Measurements from ENCODE around the gene NETO1. TPM values are rescaled to one million over a fixed set of nuclear protein-coding genes. Genes with fewer than 3 reads are reported as not detected.

Gene NETO1
- total RNA-seq, 2 donors from 2014 or later = not detected

DNA sequence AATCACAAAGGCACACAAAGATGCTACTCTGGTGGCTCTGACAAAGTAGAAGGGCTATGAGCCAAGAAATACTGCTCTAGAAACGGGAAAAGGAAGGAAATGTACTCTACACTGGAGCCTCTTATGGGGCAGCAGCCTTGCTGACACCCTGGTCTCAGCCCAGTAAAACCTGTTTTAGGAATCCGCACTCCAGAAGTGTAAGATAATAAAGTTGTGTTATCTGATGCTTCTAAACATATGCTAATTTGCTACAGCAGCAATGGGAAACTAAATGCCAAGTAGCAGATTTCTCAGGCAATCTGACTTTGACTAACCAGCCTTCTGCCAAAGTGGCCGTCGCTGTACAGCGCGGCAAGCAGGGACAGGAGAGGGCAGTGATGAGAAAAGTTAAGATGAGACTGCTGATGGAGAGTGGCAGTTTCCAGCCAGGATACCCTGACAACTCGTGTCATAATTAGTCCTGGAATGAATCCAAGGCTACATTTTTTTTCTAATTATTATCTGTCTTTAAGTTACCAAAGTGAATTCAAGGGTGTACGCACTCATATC lies 99.0 kb downstream of the NETO1 start:
- H3K27me3 ChIP-seq = no peaks in the 10 kb centered on the region
- no peaks in the 10 kb centered on the region for H3K4me1 ChIP-seq
- H3K36me3 ChIP-seq (replicated peaks in 1 of 2; ENCODE audit: insufficient read depth in 1 of 2, low read depth in 2 of 2) = no peaks in the 10 kb centered on the region
- DNase-seq = no peak
- 59 to 65% methylated on average over 8 of the region's 8 CpGs for WGBS, 2 donors
- no peak overlapping the region for H3K27ac ChIP-seq
- H3K4me3 ChIP-seq = no peak overlapping the region
- TF ChIP-seq CTCF (IDR thresholded peaks at IDR 0.05) (no peak), POLR2A (IDR thresholded peaks at IDR 0.05) (no peak)
- intact Hi-C loops (cut with DNase I) = loop anchor here (10.0 kb wide), 1 partner anchor 1076 kb away; no protein-coding TSS in a partner anchor
- H3K9me3 ChIP-seq = no peaks in the 10 kb centered on the region
- ATAC-seq = no peak

GRCh38 chr18:72762515-72763122 lies 105.2 kb downstream of the NETO1 start:
- Histone ChIP-seq H3K9me3 (no peaks in the 10 kb centered on the region), H3K27ac (no peak overlapping the region), H3K4me1 (no peaks in the 10 kb centered on the region), H3K27me3 (no peaks in the 10 kb centered on the region), H3K36me3 (replicated peaks in 1 of 2; ENCODE audit: insufficient read depth in 1 of 2, low read depth in 2 of 2) (no peaks in the 10 kb centered on the region), H3K4me3 (no peak overlapping the region)
- ATAC-seq (peak; percentile 68), DNase-seq (peak in 1 of 4 donors; percentile 9)
- intact Hi-C loops (cut with DNase I) = loop anchor here (10.0 kb wide), 1 partner anchor 1082 kb away; no protein-coding TSS in a partner anchor
- WGBS, 2 donors = 12% methylated on average over 5 of the region's 5 CpGs
- TF ChIP-seq CTCF (IDR thresholded peaks at IDR 0.05) (peak; percentile 41 to 89 (median 73)), POLR2A (IDR thresholded peaks at IDR 0.05) (no peak)

GRCh38 chr18:72752220-72752619 lies 115.6 kb downstream of the NETO1 start:
- intact Hi-C loops (cut with DNase I) = no loop called here

DNA sequence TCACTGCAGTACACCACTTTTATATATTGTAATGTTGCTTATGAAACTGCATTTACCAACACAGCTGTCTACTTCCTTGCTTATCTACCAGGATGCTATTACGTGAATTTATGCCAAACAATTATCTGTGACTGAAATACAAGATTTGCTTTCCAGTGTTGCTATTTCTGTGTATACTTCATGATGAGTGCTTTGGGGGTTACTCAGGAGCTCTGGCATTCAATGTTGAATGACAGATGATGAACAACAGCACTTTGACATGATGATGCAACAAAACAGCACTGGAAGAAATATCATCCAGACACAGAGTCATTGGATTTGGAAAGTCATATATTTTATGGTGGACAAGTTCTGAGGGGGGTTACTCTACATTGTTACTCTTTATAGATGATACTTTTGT lies 125.8 kb downstream of the NETO1 start:
- H3K27ac ChIP-seq = no peak overlapping the region
- no peak for DNase-seq
- no peaks in the 10 kb centered on the region for H3K9me3 ChIP-seq
- 39 to 43% methylated on average over 1 of the region's 1 CpG for WGBS, 2 donors
- H3K36me3 ChIP-seq (replicated peaks in 1 of 2; ENCODE audit: insufficient read depth in 1 of 2, low read depth in 2 of 2) = no peaks in the 10 kb centered on the region
- H3K4me3 ChIP-seq = no peak overlapping the region
- TF ChIP-seq POLR2A (IDR thresholded peaks at IDR 0.05) (no peak), CTCF (IDR thresholded peaks at IDR 0.05) (no peak)
- H3K27me3 ChIP-seq = no peaks in the 10 kb centered on the region
- no peaks in the 10 kb centered on the region for H3K4me1 ChIP-seq
- ATAC-seq = no peak
- intact Hi-C loops (cut with DNase I) = no loop called here

More at GRCh38 chr18:72752220-72752619, 115.6 kb downstream of the NETO1 start:
- Histone ChIP-seq H3K9me3 (no peaks in the 10 kb centered on the region), H3K36me3 (replicated peaks in 1 of 2; ENCODE audit: insufficient read depth in 1 of 2, low read depth in 2 of 2) (no peaks in the 10 kb centered on the region), H3K4me1 (no peaks in the 10 kb centered on the region), H3K27me3 (no peaks in the 10 kb centered on the region), H3K4me3 (no peak overlapping the region), H3K27ac (no peak overlapping the region)
- 59 to 66% methylated on average over 4 of the region's 4 CpGs for WGBS, 2 donors
- DNase-seq (no peak), ATAC-seq (no peak)
- TF ChIP-seq POLR2A (IDR thresholded peaks at IDR 0.05) (no peak), CTCF (IDR thresholded peaks at IDR 0.05) (no peak)

GRCh38 chr18:72738136-72738535 lies 129.7 kb downstream of the NETO1 start:
- Histone ChIP-seq H3K4me1 (no peaks in the 10 kb centered on the region), H3K27ac (no peak overlapping the region)
- no peak for DNase-seq

More at GRCh38 chr18:72738136-72738535, 129.7 kb downstream of the NETO1 start:
- no peaks in the 10 kb centered on the region for H3K36me3 ChIP-seq (replicated peaks in 1 of 2; ENCODE audit: insufficient read depth in 1 of 2, low read depth in 2 of 2)
- no peak overlapping the region for H3K4me3 ChIP-seq
- WGBS, 2 donors = 53% methylated on average over 4 of the region's 4 CpGs
- H3K9me3 ChIP-seq = no peaks in the 10 kb centered on the region
- no peaks in the 10 kb centered on the region for H3K27me3 ChIP-seq
- ATAC-seq = no peak
- TF ChIP-seq CTCF (IDR thresholded peaks at IDR 0.05) (no peak), POLR2A (IDR thresholded peaks at IDR 0.05) (no peak)
- intact Hi-C loops (cut with DNase I) = no loop called here
